B cell (primary cell): ENCODE results near the gene SPDYC. TPM values are rescaled to one million over a fixed set of nuclear protein-coding genes. Genes with fewer than 3 reads are reported as not detected.
A peak's percentile ranks its signal among the peaks of the same experiment; 100 is the strongest.

Experiments
- ATAC-seq: fragments of 200-7000 bp; cut with Tn5 transposase; one replicate; pipeline ENCODE4 v1.10.0; 2021; ENCODE audit warnings: low read depth, mild to moderate bottlenecking, moderate number of reproducible peaks, moderate library complexity
- CTCF ChIA-PET: fragments of 350-600 bp; sonication (Branson Sonifier 250); formaldehyde crosslinking; loops from one replicate; lab custom pipeline; 2021; ENCODE audit warnings: antibody characterized with exemption, inconsistent platforms; lab: Charles Lee
- POLR2A ChIA-PET: fragments of 350-600 bp; sonication (Branson Sonifier 250); formaldehyde crosslinking; loops from one replicate; lab custom pipeline; 2021; ENCODE audit warnings: antibody characterized with exemption; lab: Charles Lee
- DNase-seq: peaks from one replicate; pipeline ENCODE4 v3.0.0; 2013
- H2AFZ ChIP-seq: 2 replicates; pipeline ENCODE4 v1.6.1; 2012; ENCODE audit warnings: mild to moderate bottlenecking, low read depth, low read length; ENCODE audit not compliant: insufficient read depth, poor library complexity, severe bottlenecking
- H3K27ac ChIP-seq, 2 donors: 1 replicate in 1 of 2; 2 replicates in 1 of 2; pipeline ENCODE4 v1.5.1; 2012 to 2013; ENCODE audit warnings: low read length in 2 of 2, mild to moderate bottlenecking in 2 of 2, moderate library complexity in 1 of 2
- H3K27me3 ChIP-seq, 4 experiments: fragments of 200-600 bp in 1 of 4; sonication (generic) in 1 of 4; replicated peaks in 1 of 4; 1 replicate in 2 of 4; 2 replicates in 2 of 4; pipeline versions ENCODE4 v1.6.1 to v1.7.0; 2013 to 2016; ENCODE audit warnings: low read length in 3 of 4, mild to moderate bottlenecking in 2 of 4, mixed read lengths in 1 of 4, moderate library complexity in 1 of 4; ENCODE audit not compliant: insufficient read depth in 4 of 4, control insufficient read depth in 3 of 4; ENCODE audit errors: control extremely low read depth in 1 of 4
- H3K36me3 ChIP-seq, 2 experiments: replicated peaks in 1 of 2; 1 replicate in 1 of 2; 2 replicates in 1 of 2; pipeline versions ENCODE4 v1.6.1 to v1.7.1; 2013; ENCODE audit warnings: low read length in 1 of 2; ENCODE audit not compliant: insufficient read depth in 2 of 2, control insufficient read depth in 1 of 2; ENCODE audit errors: control extremely low read depth in 1 of 2, extremely low read depth in 1 of 2
- H3K4me1 ChIP-seq, 2 donors: fragments of 200-600 bp in 1 of 2; sonication (generic) in 1 of 2; 1 replicate in 1 of 2; 2 replicates in 1 of 2; pipeline versions ENCODE4 v1.5.1 to v1.6.1; 2013 to 2017; ENCODE audit warnings: low read length in 2 of 2; ENCODE audit not compliant: control insufficient read depth in 2 of 2, insufficient read depth in 2 of 2
- H3K4me2 ChIP-seq: replicated peaks from 2 replicates; pipeline ENCODE3; 2012; ENCODE audit warnings: mild to moderate bottlenecking, low read depth, low read length; ENCODE audit not compliant: poor library complexity, severe bottlenecking
- H3K4me3 ChIP-seq, 5 experiments: fragments of 200-600 bp in 1 of 5; sonication (generic) in 1 of 5; 1 replicate in 3 of 5; 2 replicates in 2 of 5; pipeline versions ENCODE4 v1.5.1 to v1.7.0; 2011 to 2016; ENCODE audit warnings: low read length in 4 of 5, mild to moderate bottlenecking in 4 of 5, low read depth in 2 of 5, control low read depth in 1 of 5, moderate library complexity in 1 of 5; ENCODE audit not compliant: insufficient read depth in 1 of 5; ENCODE audit errors: control extremely low read depth in 1 of 5, extremely low read depth in 1 of 5
- H3K79me2 ChIP-seq: fragments of 200-600 bp; sonication (generic); one replicate; pipeline ENCODE4 v1.6.0; 2016; ENCODE audit warnings: low read length; ENCODE audit not compliant: control insufficient read depth, insufficient read depth
- H3K9ac ChIP-seq: fragments of 200-600 bp; sonication (generic); 2 replicates; pipeline ENCODE4 v1.6.1; 2017; ENCODE audit warnings: mild to moderate bottlenecking, low read length, moderate library complexity
- H3K9me3 ChIP-seq, 3 donors: one replicate each; pipeline versions ENCODE4 v1.6.1 to v1.7.1; 2013; ENCODE audit warnings: low read length in 2 of 3; ENCODE audit not compliant: control insufficient read depth in 2 of 3, insufficient read depth in 1 of 3; ENCODE audit errors: control extremely low read depth in 1 of 3
- H4K20me1 ChIP-seq: 2 replicates; pipeline ENCODE4 v1.6.0; 2012; ENCODE audit warnings: mild to moderate bottlenecking, low read length; ENCODE audit not compliant: insufficient read depth, control insufficient read depth, poor library complexity, severe bottlenecking
- H3K27ac Mint-ChIP-seq: one replicate; pipeline ENCODE4 v1.8.0; 2021; ENCODE audit warnings: mixed read lengths
- H3K27me3 Mint-ChIP-seq: one replicate; pipeline ENCODE4 v1.8.0; 2021; ENCODE audit warnings: mixed read lengths
- H3K4me1 Mint-ChIP-seq: one replicate; pipeline ENCODE4 v1.8.0; 2021; ENCODE audit warnings: mixed read lengths
- H3K4me3 Mint-ChIP-seq: one replicate; pipeline ENCODE4 v1.8.0; 2021; ENCODE audit warnings: mixed read lengths
- H3K9me3 Mint-ChIP-seq: one replicate; pipeline ENCODE4 v1.8.0; 2022; ENCODE audit warnings: mixed read lengths; ENCODE audit not compliant: insufficient read depth
- EZH2 ChIP-seq: IDR thresholded peaks from 2 replicates; pipeline ENCODE4 v1.6.1; 2012; ENCODE audit warnings: borderline replicate concordance, low read depth, mild to moderate bottlenecking, moderate library complexity, low read length; ENCODE audit not compliant: insufficient read depth, poor library complexity, severe bottlenecking
- WGBS: methylation state at CpG from one replicate; pipeline ENCODE4 v1.1.5; 2013; ENCODE audit warnings: missing lambda C conversion rate; ENCODE audit not compliant: insufficient coverage; 5-methylcytosine and 5-hydroxymethylcytosine counted together
- intact Hi-C: fragments of 100-400 bp; cut with micrococcal nuclease; formaldehyde crosslinking; loops from one replicate; pipeline ENCODE4 v1.10.0; 2022
- polyA plus RNA-seq: library from polyadenylated mRNA; depleted of rRNA; stranded (reverse); fragments of >200 nt; gene quantifications from 2 replicates; pipeline ENCODE4 v1.2.3, GENCODE V29; 2012
- total RNA-seq, 2 donors: library from RNA; stranded (reverse); fragments of 120-200 nt in 1 of 2; gene quantifications; 1 replicate in 1 of 2; 2 replicates in 1 of 2; pipeline versions ENCODE4 v1.2.3 to v1.2.4, GENCODE V29; 2013 to 2022
- TF ChIP-seq, protein P1 (sequence below): fragments of 200-600 bp; IDR thresholded peaks from one replicate; pipeline ENCODE4 v1.8.0; 2022; ENCODE audit warnings: antibody characterized with exemption, mild to moderate bottlenecking

The SPDYC gene
- total and polyA plus RNA-seq, 2 donors (not counting 1 experiment from before 2014, with no cell fraction given): not detected

DNA sequence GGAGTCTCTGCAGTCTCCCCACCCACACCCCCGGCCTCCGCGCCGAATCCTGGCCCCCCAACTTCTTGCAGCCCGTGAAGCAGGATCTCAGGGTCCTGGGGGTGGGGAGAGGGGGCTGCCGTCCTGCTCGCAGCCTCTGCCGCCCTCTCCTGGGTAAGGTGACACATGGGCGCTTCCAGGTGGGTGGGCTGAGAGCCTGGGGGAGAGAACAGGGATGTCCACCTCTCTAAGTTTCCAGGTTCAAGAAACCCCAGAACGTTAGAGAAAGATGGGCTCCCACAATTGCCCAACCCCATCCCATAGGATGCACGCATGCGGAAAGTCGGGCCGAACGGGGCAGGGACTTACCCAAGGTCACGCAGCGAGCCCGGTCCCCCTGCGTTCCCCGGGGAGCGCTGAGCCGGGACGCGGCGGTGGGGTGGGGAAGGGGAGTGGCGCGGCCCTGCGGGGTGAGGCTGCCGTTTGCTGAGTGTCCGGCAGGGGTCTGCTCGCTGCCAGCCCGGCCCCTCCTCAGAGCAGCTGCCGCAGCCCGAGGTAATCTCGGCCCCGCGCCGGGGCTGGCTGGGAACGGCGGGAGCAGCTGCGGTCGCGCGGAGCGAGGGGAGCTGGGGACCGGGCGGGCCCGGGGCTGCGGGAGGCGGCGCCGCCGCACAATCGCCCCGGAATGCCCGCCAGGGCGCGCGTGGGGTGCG lies 11.0 kb downstream of the SPDYC start:
- no peaks in the 10 kb centered on the region for H3K9me3 ChIP-seq
- ATAC-seq: peak; percentile 84
- H3K27me3 ChIP-seq: no peaks in the 10 kb centered on the region
- H3K4me3 ChIP-seq: peak overlapping the region; percentile 58 to 91 (median 80)
- Mint-ChIP-seq H3K4me3 (peak overlapping the region; percentile 97), H3K27me3 (no peaks in the 10 kb centered on the region), H3K4me1 (peaks cover 24% of the 10 kb centered on the region), H3K27ac (peak overlapping the region; percentile 96), H3K9me3 (no peaks in the 10 kb centered on the region)
- WGBS: 0% methylated on average over 43 of the region's 60 CpGs
- no peak for TF ChIP-seq EZH2
- TF ChIP-seq, protein P1, sequence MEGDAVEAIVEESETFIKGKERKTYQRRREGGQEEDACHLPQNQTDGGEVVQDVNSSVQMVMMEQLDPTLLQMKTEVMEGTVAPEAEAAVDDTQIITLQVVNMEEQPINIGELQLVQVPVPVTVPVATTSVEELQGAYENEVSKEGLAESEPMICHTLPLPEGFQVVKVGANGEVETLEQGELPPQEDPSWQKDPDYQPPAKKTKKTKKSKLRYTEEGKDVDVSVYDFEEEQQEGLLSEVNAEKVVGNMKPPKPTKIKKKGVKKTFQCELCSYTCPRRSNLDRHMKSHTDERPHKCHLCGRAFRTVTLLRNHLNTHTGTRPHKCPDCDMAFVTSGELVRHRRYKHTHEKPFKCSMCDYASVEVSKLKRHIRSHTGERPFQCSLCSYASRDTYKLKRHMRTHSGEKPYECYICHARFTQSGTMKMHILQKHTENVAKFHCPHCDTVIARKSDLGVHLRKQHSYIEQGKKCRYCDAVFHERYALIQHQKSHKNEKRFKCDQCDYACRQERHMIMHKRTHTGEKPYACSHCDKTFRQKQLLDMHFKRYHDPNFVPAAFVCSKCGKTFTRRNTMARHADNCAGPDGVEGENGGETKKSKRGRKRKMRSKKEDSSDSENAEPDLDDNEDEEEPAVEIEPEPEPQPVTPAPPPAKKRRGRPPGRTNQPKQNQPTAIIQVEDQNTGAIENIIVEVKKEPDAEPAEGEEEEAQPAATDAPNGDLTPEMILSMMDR: peak; percentile 61
- peak overlapping the region; percentile 97 for H3K4me2 ChIP-seq
- intact Hi-C loops: loop anchor here (1.0 kb wide), 4 partner anchors 49 to 257 kb away; partner anchors contain the start of gene PPP2R5B
- peaks cover 44% of the 10 kb centered on the region for H3K79me2 ChIP-seq
- peaks cover 16 to 24% of the 10 kb centered on the region in 2 donors for H3K4me1 ChIP-seq
- peak overlapping the region; percentile 58 to 64 for H3K27ac ChIP-seq
- peak overlapping the region; percentile 69 for H2AFZ ChIP-seq
- CTCF ChIA-PET: interaction anchor here (0.6 to 5.8 kb wide), 15 partner anchors 8 to 500 kb away, joined by 3 to 118 read pairs (median 4); partner anchors contain the start of genes ARL2, FAU, MRPL49 and SPDYC
- DNase-seq: peak; percentile 87
- POLR2A ChIA-PET: interaction anchor here (0.8 to 3.3 kb wide), 10 partner anchors 11 to 1286 kb away, joined by 3 to 27 read pairs (median 6); partner anchors contain the start of genes FAU, MRPL49, PELI3 and SPDYC
- H4K20me1 ChIP-seq: peaks cover 5% of the 10 kb centered on the region
- peaks cover 0 to 15% of the 10 kb centered on the region in 2 experiments for H3K36me3 ChIP-seq
- peak overlapping the region; percentile 73 for H3K9ac ChIP-seq
